ENCODE data around the gene CPTP.

GRCh38 chr1:1302951-1303509 is 21.6 kb upstream of the CPTP start:
- TF ChIP-seq TAF1 (IDR thresholded peaks at IDR 0.05; ENCODE audit: borderline replicate concordance, low read depth, low read length) (no peak), POLR2A (IDR thresholded peaks at IDR 0.05; ENCODE audit: low read depth, low read length) (no peak)

Measured in GM12892 (cell line).